Common myeloid progenitor, CD34-positive (primary cell): ENCODE data around the gene SRXN1.

ENCODE experiments used
- CTCF ChIA-PET: fragments of 350-600 bp; sonication (Branson Sonifier 250); formaldehyde crosslinking; loops from one replicate; lab custom pipeline; 2021; ENCODE audit warnings: antibody characterized with exemption; lab: Charles Lee
- POLR2A ChIA-PET: fragments of 350-600 bp; sonication (Branson Sonifier 250); formaldehyde crosslinking; loops from one replicate; lab custom pipeline; 2021; ENCODE audit warnings: antibody characterized with exemption; lab: Charles Lee
- DNase-seq, 3 donors: peaks; one replicate each; pipeline versions ENCODE4 v3.0.0 to v3.0.0-alpha.2; 2013
- H3K27ac ChIP-seq, 2 experiments: 1 replicate in 1 of 2; 2 replicates in 1 of 2; pipeline ENCODE4 v1.7.0; 2013; ENCODE audit warnings: inconsistent platforms in 2 of 2, low read length in 2 of 2, mild to moderate bottlenecking in 2 of 2, low read depth in 1 of 2, moderate library complexity in 1 of 2; ENCODE audit not compliant: severe bottlenecking in 2 of 2, insufficient read depth in 1 of 2, poor library complexity in 1 of 2
- H3K27me3 ChIP-seq, 5 experiments: replicated peaks in 2 of 5; 1 replicate in 3 of 5; 2 replicates in 2 of 5; pipeline versions ENCODE4 v1.6.1 to v1.7.0; 2013; ENCODE audit warnings: low read length in 4 of 5, mild to moderate bottlenecking in 2 of 5, moderate library complexity in 2 of 5, inconsistent platforms in 1 of 5; ENCODE audit not compliant: insufficient read depth in 5 of 5, control insufficient read depth in 4 of 5
- H3K36me3 ChIP-seq, 4 experiments: 1 replicate in 2 of 4; 2 replicates in 2 of 4; pipeline versions ENCODE4 v1.6.1 to v1.7.0; 2013; ENCODE audit warnings: low read length in 3 of 4, control low read depth in 1 of 4, mild to moderate bottlenecking in 1 of 4; ENCODE audit not compliant: control insufficient read depth in 4 of 4, insufficient read depth in 4 of 4
- H3K4me1 ChIP-seq, 4 experiments: 1 replicate in 3 of 4; 2 replicates in 1 of 4; pipeline versions ENCODE4 v1.6.1 to v1.7.1; 2013; ENCODE audit warnings: low read length in 3 of 4, mild to moderate bottlenecking in 3 of 4, control low read depth in 1 of 4, inconsistent platforms in 1 of 4, moderate library complexity in 1 of 4; ENCODE audit not compliant: control insufficient read depth in 4 of 4, insufficient read depth in 4 of 4; ENCODE audit errors: control extremely low read depth in 1 of 4
- H3K4me3 ChIP-seq, 7 experiments: 1 replicate in 4 of 7; 2 replicates in 3 of 7; pipeline versions ENCODE4 v1.5.1 to v1.7.0; 2013; ENCODE audit warnings: mild to moderate bottlenecking in 7 of 7, low read length in 6 of 7, moderate library complexity in 6 of 7, inconsistent platforms in 2 of 7, low read depth in 2 of 7, control low read depth in 1 of 7; ENCODE audit not compliant: insufficient read depth in 4 of 7, control insufficient read depth in 1 of 7; ENCODE audit errors: extremely low read depth in 1 of 7
- H3K9me3 ChIP-seq, 5 experiments: 1 replicate in 4 of 5; 2 replicates in 1 of 5; pipeline versions ENCODE4 v1.6.1 to v1.7.1; 2013; ENCODE audit warnings: low read length in 4 of 5, mild to moderate bottlenecking in 2 of 5, inconsistent platforms in 1 of 5, low read depth in 1 of 5, moderate library complexity in 1 of 5; ENCODE audit not compliant: control insufficient read depth in 4 of 5, insufficient read depth in 2 of 5; ENCODE audit errors: control extremely low read depth in 1 of 5
- WGBS: methylation state at CpG from one replicate; pipeline ENCODE4 v1.1.5; 2013; ENCODE audit not compliant: insufficient coverage; 5-methylcytosine and 5-hydroxymethylcytosine counted together

Gene SRXN1

GRCh38 chr20:687468-688203 lies 34.6 kb upstream of the SRXN1 start:
- ChIA-PET POLR2A (no interaction called here), CTCF (interaction anchor here (0.7 to 2.1 kb wide), 4 partner anchors 9 to 62 kb away, joined by 3 to 7 read pairs (median 4); no protein-coding TSS in a partner anchor)
- no peak for DNase-seq
- Histone ChIP-seq H3K9me3 (no peaks in the 10 kb centered on the region), H3K27ac (no peak overlapping the region), H3K27me3 (peaks cover 0 to 2% (median 0%) of the 10 kb centered on the region in 5 experiments), H3K4me3 (no peak overlapping the region), H3K36me3 (no peaks in the 10 kb centered on the region), H3K4me1 (no peaks in the 10 kb centered on the region)
- WGBS = 93% methylated on average over 8 of the region's 9 CpGs

GRCh38 chr20:684676-685319 lies 31.8 kb upstream of the SRXN1 start:
- POLR2A ChIA-PET = interaction anchor here (0.6 kb wide), 1 partner anchor 12 kb away, joined by 4 read pairs; no protein-coding TSS in a partner anchor
- Histone ChIP-seq H3K4me1 (peaks cover 0 to 1% (median 0%) of the 10 kb centered on the region in 4 experiments), H3K4me3 (no peak overlapping the region), H3K27me3 (peaks cover 0 to 2% (median 0%) of the 10 kb centered on the region in 5 experiments), H3K9me3 (no peaks in the 10 kb centered on the region), H3K36me3 (no peaks in the 10 kb centered on the region), H3K27ac (no peak overlapping the region)
- CTCF ChIA-PET = interaction anchor here (0.8 kb wide), 1 partner anchor 16 kb away, joined by 3 read pairs; no protein-coding TSS in a partner anchor
- WGBS = 90% methylated on average over 2 of the region's 4 CpGs
- no peak for DNase-seq

- Histone ChIP-seq H3K4me3 (no peak overlapping the region), H3K36me3 (no peaks in the 10 kb centered on the region), H3K27me3 (peaks cover 0 to 27% (median 3%) of the 10 kb centered on the region in 5 experiments), H3K9me3 (no peaks in the 10 kb centered on the region), H3K27ac (no peak overlapping the region), H3K4me1 (peaks cover 0 to 5% (median under 1%) of the 10 kb centered on the region in 4 experiments)
- DNase-seq = no peak
- ChIA-PET CTCF (interaction anchor here (1.0 to 1.3 kb wide), 2 partner anchors 15 to 46 kb away, joined by 3 to 4 read pairs; no protein-coding TSS in a partner anchor), POLR2A (no interaction called here)
- WGBS = 83% methylated on average over 1 of the region's 1 CpG
Measured at GRCh38 chr20:682123-682522, 29.1 kb upstream of the SRXN1 start.

- ChIA-PET POLR2A (no interaction called here), CTCF (interaction anchor here (2.6 kb wide), 1 partner anchor 15 kb away, joined by 13 read pairs; no protein-coding TSS in a partner anchor)
- no peak for DNase-seq
- Histone ChIP-seq H3K4me1 (peaks cover 2 to 19% (median 14%) of the 10 kb centered on the region in 4 experiments), H3K36me3 (no peaks in the 10 kb centered on the region), H3K9me3 (no peaks in the 10 kb centered on the region), H3K4me3 (no peak overlapping the region), H3K27ac (no peak overlapping the region), H3K27me3 (peaks cover 3 to 41% (median 8%) of the 10 kb centered on the region in 5 experiments)
- 100% methylated on average over 1 of the region's 2 CpGs for WGBS
Measured at GRCh38 chr20:680638-681187, 27.7 kb upstream of the SRXN1 start.

GRCh38 chr20:677957-678356 lies 25.0 kb upstream of the SRXN1 start:
- WGBS = 99% methylated on average over 5 of the region's 5 CpGs
- Histone ChIP-seq H3K9me3 (no peaks in the 10 kb centered on the region), H3K4me1 (peaks cover 2 to 35% (median 26%) of the 10 kb centered on the region in 4 experiments), H3K27ac (no peak overlapping the region), H3K27me3 (peaks cover 8 to 67% (median 16%) of the 10 kb centered on the region in 5 experiments), H3K4me3 (no peak overlapping the region), H3K36me3 (no peaks in the 10 kb centered on the region)
- DNase-seq = no peak
- ChIA-PET CTCF (interaction anchor here (0.9 to 2.6 kb wide), 3 partner anchors 12 to 117 kb away, joined by 3 to 13 read pairs (median 3); no protein-coding TSS in a partner anchor), POLR2A (no interaction called here)

GRCh38 chr20:676967-677366 lies 24.0 kb upstream of the SRXN1 start:
- Histone ChIP-seq H3K36me3 (no peaks in the 10 kb centered on the region), H3K27ac (no peak overlapping the region), H3K27me3 (peaks cover 8 to 77% (median 16%) of the 10 kb centered on the region in 5 experiments), H3K9me3 (no peaks in the 10 kb centered on the region), H3K4me1 (peaks cover 2 to 44% (median 33%) of the 10 kb centered on the region in 4 experiments), H3K4me3 (peak overlapping the region in 2 of 7 experiments; percentile 41 to 57)
- peak in 1 of 3 donors; percentile 56 for DNase-seq
- POLR2A ChIA-PET = no interaction called here
- CTCF ChIA-PET = no interaction called here
- WGBS = 59% methylated on average over 3 of the region's 3 CpGs
